GM18909 (cell line): Measurements from ENCODE around the gene CYFIP2.
A peak's percentile ranks its signal among the peaks of the same experiment; 100 is the strongest.
"Not testable (repeated sequence)": the region's sequence is repeated elsewhere in the genome, so short reads cannot be mapped to it uniquely, and the experiment has no call there.

ENCODE experiments used
- ATAC-seq: cut with Tn5 transposase; IDR thresholded peaks from one replicate; pipeline ENCODE4 v1.9.1; 2021; ENCODE audit warnings: mild to moderate bottlenecking; ENCODE audit not compliant: unreplicated experiment, poor library complexity

Gene CYFIP2

DNA sequence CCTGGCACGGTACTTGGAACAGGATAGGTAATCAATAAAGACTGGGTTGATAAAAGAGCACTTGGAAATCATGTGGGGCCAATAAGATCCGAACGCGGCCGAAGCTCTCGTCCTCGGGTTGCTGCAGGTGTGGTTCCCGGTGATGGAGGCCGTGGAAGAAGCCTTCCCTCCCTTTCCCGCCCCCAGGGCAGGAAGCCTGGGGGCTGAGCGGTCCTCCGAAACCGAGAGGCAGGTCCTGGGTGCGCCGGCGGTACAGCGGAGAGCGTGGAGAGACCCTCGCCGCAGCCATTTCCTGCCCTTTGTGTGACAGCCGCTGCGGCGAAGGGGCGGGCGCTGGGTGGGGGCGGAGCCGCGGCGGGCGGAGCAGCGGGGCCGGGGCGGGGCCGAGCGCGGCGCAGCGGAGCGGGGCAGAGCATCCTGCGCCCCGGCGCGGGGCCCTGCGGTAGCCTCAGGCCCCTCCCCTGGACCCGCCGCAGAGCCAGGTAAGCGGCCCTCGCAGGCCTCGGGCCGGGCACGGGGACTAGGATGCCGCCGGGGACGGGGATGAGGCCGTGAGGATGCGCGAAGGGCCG, at the start of gene CYFIP2:
TSS of gene CYFIP2 (plus strand) at position 410 of the 572 bp plus-strand sequence. CDS start 19,239 bp downstream, outside the sequence.
- peak; percentile 87 for ATAC-seq

DNA sequence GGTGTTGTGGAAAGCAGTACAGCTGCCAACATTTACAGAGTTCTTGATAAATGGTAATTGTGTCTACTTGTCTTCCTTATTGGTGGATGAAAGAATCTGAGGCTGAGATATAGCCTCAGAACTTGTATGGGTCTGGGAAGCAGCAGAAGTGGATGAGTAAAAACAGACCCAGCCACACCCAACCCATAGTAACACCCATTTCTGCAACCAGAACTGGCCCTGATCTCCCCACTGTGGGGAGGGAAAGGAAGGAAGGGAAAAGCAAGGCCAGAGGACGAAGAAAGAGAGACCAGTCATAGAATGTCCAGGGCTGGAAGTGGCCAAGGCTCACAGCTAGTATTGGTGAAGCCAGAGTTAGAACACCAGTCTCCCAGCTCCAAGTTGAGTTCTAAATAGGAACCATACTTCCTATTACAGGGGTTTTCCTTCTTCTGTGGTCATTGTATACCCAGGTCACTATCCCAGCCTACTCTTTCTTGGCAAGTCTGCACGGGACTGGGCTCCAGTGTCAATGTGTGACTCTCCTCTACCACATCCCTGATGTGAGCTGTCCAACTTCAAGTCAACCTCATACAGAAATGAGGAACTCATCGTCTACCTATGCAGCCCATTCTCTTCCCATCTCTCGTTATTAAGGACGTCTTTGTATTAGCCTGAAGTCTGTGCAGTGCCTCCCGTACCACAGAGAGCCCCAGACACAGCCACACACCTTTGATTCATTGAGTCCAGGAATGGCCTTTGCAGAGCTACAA, 49.4 kb upstream of the CYFIP2 start:
- ATAC-seq = no peak

DNA sequence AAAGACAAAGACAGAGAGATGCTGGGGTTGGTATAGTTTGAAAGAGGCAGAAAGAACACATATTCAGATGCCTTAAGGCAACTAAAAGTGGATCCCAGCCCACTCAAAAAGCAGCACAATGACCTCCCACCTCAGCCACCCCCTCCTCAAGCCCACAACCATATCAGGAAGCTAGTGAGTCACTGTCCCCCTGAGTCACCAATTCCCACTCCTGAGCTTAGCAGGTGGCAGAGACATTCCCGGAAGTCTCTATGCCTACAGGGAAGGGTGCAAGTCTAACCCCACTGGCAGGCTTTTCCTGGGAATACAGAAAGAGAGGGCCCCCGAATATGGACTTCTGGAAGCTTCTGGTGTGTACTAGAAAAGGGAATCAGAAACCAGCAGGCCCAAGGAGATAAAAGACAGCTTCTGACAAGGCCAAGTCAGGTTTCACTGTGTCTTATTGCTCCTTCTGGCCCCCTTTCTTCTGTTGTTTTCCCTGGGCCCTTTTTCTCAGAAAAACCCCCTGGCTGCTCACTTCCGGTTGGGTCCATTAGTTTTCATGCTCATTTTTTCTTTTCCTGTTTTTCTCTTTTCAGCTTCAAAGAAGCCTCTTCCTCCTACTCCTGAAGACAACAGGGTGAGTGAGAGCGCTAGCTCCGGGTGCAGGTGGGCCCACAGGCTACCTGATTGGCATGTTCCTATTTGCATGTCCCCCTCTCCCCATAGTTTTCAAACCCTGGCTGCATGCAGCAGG, 48.5 kb upstream of the CYFIP2 start:
- ATAC-seq = no peak

DNA sequence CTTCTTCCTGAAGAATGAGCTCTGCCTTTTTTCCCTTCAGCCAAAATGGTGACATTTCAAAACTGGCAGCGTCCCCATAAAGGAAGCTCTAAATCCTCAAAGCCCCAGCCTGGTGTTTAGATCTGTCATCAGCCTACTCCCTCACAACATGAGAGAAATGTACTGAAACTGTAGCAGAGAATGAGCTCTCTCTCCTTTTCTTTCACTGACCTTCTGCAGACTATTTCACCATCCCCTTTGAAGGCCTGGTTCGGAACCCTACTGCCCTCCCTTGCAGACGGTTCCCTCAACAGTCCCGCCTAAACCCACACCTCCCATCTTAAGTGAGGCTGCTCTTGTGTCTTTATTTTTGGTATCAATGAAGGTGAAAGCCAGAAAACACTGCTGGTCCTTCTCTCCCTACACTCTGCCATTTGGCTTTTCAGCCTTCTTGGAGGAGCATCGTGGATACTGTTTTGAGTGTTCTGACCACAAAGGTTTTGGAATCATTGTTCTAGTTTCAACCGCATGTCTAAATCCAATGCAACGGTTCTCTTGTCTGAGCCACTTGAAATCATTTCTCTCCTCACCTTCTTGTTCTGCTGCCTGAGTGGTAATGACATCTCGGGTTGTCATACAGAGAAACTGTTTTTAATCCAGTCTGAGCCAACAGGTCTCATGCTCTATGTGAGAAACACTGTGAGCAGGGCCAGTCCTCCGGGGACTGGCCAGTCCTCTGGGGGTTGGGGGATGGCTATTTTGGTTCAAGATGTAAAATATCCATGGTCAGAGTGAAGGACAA, 46.2 kb upstream of the CYFIP2 start:
- ATAC-seq = peak; percentile 60

DNA sequence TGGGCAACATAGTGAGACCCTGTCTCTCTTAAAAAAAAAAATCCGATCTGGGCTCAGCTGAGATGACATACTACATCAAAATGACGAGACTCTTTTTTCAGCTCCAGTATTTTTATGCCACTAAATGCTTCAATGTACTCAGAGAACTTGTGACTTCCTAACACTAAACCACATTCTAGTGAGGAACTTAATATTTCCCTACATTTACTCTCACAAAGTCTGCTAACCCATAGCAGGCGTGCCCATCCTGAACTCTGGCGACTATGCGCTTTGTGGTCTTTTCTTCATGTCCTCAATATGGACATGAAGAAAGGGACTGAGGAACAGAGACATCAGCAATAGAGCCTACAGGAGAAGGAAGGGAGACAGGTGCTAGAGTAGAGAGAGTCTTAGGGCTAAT, 44.0 kb upstream of the CYFIP2 start:
- no peak for ATAC-seq

DNA sequence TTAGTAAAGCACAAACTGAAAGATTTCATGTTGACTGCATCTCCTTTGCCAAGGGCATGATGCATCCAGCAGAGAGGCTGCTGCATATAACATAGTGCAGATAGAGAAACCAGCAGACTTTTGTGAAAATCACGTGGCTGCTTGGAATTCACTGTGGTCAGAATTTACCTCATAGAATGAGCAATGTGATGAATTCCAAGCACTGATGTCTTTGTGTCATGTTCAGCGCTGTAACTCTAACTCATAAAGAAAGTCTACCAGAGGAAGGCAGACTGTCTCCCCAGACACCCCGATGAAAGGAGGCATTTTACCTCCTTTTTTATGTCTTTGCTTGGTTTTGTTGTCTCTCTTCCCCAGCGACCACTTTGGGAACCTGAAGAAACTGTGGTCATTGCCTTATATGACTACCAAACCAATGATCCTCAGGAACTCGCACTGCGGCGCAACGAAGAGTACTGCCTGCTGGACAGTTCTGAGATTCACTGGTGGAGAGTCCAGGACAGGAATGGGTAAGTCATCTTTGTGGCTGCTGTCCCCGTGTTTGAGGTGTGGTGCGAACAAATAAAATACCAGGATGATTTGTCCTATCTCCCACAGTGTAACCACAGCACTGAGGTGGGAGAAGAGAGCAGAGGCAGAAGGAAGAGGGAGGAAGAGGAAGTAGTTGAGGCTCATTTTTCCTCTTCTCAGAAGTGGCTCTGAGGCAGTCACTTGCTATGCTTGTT, 43.3 kb upstream of the CYFIP2 start:
- no peak for ATAC-seq

DNA sequence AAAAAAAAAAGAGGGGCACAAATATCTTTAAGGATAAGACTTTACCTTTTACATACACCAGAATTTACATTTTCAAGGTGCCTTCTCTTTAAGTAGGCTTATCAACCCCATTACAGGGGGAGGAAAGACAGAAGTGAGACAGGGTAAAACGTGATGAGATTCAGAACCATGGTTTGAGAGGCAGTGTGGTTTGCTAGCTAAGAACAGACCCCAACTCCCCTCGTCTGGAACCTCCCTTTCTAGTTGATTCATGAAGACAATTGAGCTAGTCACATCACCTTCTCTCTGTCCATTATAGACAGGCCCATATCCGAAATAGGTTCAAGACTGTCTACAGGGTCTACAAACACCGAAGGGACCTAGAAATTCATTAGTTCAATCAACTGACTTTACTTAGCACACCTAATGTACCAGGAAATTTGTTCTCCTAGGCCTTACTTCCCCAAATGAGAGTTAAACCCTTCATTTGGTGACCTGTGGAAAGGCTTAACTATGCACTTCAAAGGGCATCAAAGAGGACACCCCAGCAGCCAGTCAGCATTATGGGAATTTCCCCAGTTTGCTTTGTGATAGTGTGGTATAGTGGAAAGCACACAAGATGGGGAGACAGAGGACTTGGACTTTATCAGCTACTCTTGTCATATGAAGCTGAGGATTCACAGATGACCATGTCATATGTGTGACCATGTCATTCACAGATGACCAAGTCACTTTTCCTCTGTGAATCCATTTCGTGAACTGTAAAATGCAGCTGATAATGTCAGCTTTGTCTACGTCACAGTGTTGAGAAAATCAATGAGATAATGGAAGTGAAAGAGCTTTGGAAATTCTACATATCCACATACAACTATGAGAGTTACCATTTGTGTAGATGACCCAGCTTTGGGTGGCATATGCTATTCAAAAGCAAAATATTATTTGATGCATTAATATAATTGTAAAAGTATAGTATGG, 40.2 kb upstream of the CYFIP2 start:
- no peak for ATAC-seq

DNA sequence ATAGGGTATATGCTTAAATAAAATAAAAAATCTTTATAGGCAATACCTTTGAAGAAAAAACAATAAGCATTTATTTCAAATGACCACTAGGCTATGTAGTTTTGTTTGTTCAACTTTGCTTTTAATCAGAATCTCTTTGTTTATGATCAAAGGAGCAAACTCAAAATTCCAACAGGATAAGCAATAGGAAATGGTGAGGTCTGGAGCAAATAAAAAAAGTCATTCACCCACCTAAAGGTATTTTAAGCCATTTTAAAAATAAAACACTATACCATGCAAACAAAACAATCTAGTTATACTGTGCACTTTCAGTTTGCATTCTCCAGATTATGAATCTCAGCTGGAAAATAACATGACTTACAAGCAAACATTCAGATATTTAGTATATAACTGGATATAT, 35.3 kb upstream of the CYFIP2 start:
- no peak for ATAC-seq

DNA sequence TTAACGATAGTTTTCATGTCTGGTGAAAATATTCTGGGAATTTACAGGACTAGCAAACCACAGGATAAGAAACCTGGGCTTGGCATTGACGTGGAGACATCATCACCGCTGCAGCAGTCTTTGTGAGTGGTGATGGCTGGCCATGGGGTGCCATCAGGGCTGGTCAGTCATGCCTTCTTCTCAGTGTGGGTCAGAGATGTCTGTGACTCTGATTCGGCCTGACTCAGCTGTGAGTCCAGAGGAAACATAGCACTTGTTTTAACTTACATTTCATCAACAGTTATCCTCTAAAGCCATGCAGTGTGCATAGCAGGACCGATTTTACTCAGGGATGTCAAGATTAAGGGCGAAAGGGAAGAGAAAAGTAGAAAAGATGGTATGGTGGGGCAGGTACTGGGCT, 33.2 kb upstream of the CYFIP2 start:
- no peak for ATAC-seq

DNA sequence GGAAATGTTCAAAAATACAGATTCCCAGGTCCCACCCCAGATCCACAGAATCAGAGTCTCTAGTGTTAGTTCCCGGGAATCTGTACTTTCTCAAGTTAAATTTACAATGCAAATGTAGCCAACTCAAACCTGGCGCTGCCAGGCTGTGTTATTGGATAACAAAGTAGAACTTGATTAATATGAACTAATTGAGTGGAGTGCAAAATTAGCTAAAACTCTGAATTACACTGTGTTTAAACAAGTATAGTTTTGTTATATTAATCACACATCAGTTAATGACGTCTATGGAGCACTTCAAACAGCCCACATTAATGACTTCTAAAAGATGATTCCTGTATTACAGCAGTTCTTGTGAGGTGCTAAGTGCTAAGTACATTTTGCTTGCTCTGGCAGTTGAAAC, 32.4 kb upstream of the CYFIP2 start:
- ATAC-seq = no peak

DNA sequence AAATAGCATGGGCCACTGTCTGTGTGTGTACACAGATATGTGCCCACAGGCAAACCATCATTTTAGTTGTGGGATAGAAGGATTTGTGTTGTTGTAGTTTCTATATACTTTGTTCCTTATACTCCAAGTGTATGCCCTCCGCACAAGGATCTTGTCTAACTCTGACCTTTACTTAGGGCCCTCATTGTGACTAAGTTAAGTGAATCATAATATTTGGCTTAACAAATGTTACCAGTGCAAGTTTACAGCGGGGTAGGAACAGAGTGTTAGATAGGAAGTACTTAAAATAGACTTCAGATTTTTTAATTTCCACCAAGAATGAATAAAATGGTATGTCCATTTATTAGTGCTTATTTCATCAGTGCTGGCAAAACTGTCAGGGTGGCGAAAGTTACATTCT, 29.5 kb upstream of the CYFIP2 start:
- no peak for ATAC-seq

DNA sequence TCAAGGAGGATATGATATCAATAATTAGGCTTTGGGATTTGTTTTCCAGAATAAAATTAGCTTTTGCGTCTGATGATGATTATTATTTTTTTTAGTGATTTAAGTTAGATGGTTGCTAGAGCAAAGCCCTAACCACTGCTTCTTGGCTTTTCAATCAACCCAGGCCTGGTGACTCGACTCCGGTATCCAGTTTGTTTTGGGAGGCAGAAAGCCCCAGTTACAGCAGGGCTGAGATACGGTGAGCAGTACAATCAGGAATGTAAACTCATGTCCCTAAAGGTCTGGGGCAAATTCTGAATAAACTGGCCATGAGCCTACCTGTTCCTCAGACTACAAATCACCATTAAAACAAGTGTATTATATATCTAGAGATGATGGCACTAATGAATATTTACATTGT, 24.4 kb upstream of the CYFIP2 start:
- no peak for ATAC-seq

DNA sequence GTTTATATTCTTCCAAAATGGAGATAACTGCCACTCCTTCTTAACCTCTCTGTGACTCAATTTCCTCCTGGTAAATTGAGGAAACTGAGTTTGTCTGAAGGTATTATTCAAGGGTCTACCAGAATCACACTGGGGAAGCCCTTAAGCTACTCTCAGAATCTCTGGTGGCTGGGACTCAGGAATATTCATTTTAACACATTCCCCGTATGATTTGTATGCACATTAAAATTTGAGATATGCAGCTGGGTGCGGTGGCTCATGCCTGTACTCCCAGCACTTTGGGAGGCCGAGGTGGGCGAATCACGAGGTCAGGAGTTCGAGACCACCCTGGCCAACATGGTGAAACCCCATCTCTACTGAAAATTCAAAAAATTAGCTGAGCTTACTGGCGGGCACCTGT, 21.2 kb upstream of the CYFIP2 start:
- not testable (repeated sequence) for ATAC-seq

DNA sequence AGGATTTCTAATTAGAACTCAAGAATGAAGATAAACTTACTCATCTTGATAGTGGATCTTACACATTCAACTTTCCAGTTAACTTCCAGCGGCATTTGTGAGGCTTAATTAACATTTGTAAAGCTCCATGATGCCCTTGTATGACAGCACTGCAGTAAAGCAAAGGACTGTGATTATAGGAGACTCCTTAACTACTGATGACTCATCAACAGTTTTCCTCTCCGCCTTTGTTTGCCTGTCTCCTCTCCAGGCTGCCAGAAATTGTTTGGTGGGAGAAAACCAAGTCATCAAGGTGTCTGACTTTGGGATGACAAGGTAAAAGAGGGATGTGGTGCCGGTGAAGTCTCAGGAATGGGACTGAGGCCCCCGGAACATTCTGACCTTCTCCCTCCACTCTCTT, 20.4 kb upstream of the CYFIP2 start:
- ATAC-seq = no peak

DNA sequence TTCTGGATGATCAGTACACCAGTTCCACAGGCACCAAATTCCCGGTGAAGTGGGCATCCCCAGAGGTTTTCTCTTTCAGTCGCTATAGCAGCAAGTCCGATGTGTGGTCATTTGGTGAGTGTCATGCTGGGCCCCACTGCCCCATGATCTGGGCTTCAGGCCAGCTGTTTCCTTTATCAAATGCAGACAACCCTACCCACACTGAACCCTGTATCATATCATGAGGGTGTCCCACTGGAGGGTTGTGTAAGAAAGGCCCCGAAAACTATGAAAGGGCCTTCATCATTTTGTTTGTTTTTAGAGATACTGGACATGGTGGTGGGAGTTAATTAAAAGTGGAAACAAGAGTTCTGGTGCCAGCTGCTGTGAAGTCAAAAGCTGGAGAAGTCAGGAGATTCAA, 20.0 kb upstream of the CYFIP2 start:
- no peak for ATAC-seq

DNA sequence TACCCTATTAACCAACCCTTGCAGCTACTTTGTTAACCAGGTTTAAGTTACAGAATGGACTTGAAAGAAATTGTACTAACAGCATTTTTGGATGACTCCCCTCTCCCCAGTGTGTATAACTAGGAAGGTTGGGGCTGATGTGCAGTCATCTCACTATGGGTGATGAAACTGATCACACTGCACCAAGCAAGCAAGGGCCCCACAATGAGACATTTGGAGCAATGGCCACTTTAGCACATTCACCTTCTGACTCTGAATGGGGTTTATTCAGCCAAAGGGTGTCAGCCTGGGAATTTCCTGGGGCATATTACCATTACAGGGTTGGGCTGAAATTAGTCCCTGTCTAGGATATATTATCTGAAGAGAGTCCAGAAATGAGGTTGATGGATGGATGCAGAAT, 18.7 kb upstream of the CYFIP2 start:
- ATAC-seq = no peak

DNA sequence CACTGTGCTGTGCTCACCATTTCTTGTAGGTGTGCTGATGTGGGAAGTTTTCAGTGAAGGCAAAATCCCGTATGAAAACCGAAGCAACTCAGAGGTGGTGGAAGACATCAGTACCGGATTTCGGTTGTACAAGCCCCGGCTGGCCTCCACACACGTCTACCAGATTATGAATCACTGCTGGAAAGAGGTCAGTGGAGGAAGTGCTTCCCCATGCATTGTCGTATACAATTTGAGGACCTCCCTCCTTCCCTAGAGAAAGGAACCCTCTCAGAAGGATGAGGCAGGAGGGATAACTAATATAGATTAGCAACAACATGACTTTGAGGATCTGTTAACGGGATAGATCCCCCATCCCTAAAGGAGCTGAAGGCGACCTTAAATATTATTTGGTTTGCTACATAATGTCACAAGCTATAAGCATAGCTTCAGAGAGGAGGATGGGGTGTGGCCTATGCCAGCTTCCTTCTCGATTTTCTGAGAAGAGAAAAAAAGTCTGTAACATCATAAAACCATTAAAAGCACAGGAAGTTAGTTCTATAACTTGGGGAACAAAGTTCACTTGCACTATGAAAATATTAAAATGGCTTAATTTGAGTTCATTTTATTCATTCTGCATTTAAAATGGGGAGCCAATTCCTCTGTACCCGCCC, 17.0 kb upstream of the CYFIP2 start:
- no peak for ATAC-seq

DNA sequence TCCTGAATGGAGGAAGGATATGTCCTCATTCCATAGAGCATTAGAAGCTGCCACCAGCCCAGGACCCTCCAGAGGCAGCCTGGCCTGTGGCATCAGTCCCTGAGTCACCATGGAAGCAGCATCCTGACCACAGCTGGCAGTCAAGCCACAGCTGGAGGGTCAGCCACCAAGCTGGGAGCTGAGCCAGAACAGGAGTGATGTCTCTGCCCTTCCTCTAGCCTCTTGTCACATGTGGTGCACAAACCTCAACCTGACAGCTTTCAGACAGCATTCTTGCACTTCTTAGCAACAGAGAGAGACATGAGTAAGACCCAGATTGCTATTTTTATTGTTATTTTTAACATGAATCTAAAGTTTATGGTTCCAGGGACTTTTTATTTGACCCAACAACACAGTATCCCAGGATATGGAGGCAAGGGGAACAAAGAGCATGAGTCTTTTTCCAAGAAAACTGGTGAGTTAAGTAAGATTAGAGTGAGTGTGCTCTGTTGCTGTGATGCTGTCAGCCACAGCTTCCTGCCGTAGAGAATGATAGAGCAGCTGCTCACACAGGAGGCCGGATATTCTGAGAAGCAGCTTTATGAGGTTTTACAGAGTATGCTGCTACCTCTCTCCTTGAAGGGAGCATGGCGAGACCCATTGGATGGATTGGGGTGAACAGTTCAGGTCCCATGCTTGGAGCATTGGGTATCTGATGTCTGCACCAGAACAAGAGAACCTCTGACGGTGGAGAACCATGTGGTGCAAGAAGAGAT, 13.0 kb upstream of the CYFIP2 start:
- ATAC-seq = peak; percentile 96
